ENCODE data around the gene RUNDC1. TPM values are rescaled to one million over a fixed set of nuclear protein-coding genes. Genes with fewer than 3 reads are reported as not detected.

Gene RUNDC1
- total and polyA plus RNA-seq, 2 of the 8 experiments (the other 6 are each of a cell fraction or from before 2014, with no cell fraction given), result 7.9 to 11.9 TPM

GRCh38 chr17:43014020-43014648 is 33.8 kb downstream of the RUNDC1 start:
- CTCF ChIA-PET (ENCODE audit: partially characterized antibody), result interaction anchor here (0.5 to 1.3 kb wide), 5 partner anchors 8 to 257 kb away, joined by 3 read pairs; no protein-coding TSS in a partner anchor
- Histone ChIP-seq H3K23ac (ENCODE audit: insufficient read length) (no peak overlapping the region), H3K23me2 (ENCODE audit: low read depth, low read length) (no peaks in the 10 kb centered on the region; the same call in 1 of the 2 replicates), H3K4me2 (ENCODE audit: insufficient read depth in 1 of 2, low read depth in 2 of 2, low read length in 2 of 2) (no peak overlapping the region), H3K4me3 (ENCODE audit: extremely low read depth in 1 of 4, insufficient read depth in 2 of 4, low read depth in 3 of 4, low read length in 4 of 4) (no peak overlapping the region), H2AK5ac (ENCODE audit: low read depth, low read length) (no peak overlapping the region), H4K91ac (replicated peaks; ENCODE audit: insufficient read length, low read length) (no peak overlapping the region), H3K4ac (replicated peaks; ENCODE audit: insufficient read length, low read depth, low read length) (no peak overlapping the region), H2BK20ac (ENCODE audit: low read length) (no peak overlapping the region), H3K36me3 (ENCODE audit: control insufficient read depth in 2 of 4, insufficient read depth in 4 of 4, low read length in 3 of 4) (peaks cover 6 to 35% (median 12%) of the 10 kb centered on the region in 4 experiments; a peak in 7 of 8 replicates), H3K79me1 (ENCODE audit: low read depth, low read length) (peaks cover 10% of the 10 kb centered on the region; the same call in 1 of the 2 replicates), H4K20me1 (replicated peaks in 1 of 2; ENCODE audit: control insufficient read depth in 1 of 2, insufficient read depth in 2 of 2, low read length in 2 of 2) (peaks cover 12% of the 10 kb centered on the region in 2 experiments), H3K18ac (ENCODE audit: extremely low read depth, low read length) (no peak overlapping the region), H2BK12ac (ENCODE audit: low read depth, low read length) (no peak overlapping the region), H2BK120ac (replicated peaks; ENCODE audit: low read depth, low read length) (no peak overlapping the region), H3K9ac (replicated peaks in 1 of 4; ENCODE audit: extremely low read depth in 1 of 4, low read depth in 3 of 4, low read length in 3 of 4) (no peak overlapping the region), H3K79me2 (ENCODE audit: control insufficient read depth in 1 of 2, insufficient read depth in 2 of 2, low read length in 2 of 2) (peaks cover 0 to 15% of the 10 kb centered on the region in 2 experiments; a peak in 2 of 4 replicates), H2AFZ (ENCODE audit: low read length) (no peak overlapping the region), H3K9me3 (ENCODE audit: insufficient read depth in 2 of 2, low read depth in 1 of 2, low read length in 1 of 2) (no peaks in the 10 kb centered on the region), H4K8ac (ENCODE audit: extremely low read depth, insufficient read depth, low read length) (no peak overlapping the region; the same call in 1 of the 2 replicates), H3K56ac (replicated peaks; ENCODE audit: insufficient read length, low read depth, low read length) (no peak overlapping the region), H4K5ac (ENCODE audit: insufficient read length, low read depth, low read length) (no peak overlapping the region), H3K27ac (ENCODE audit: low read depth, low read length) (no peak overlapping the region), H3K4me1 (replicated peaks in 1 of 4; ENCODE audit: control insufficient read depth in 3 of 4, insufficient read depth in 4 of 4, low read length in 3 of 4) (peaks cover 2 to 9% (median 4%) of the 10 kb centered on the region in 4 experiments; a peak in 6 of 7 replicates), H3K14ac (ENCODE audit: insufficient read length) (no peak overlapping the region), H3K27me3 (replicated peaks in 1 of 4; ENCODE audit: control insufficient read depth in 3 of 4, extremely low read depth in 1 of 4, insufficient read depth in 3 of 4, low read length in 3 of 4) (no peaks in the 10 kb centered on the region), H2BK15ac (ENCODE audit: low read length) (no peak overlapping the region), H2BK5ac (ENCODE audit: low read depth, low read length) (0 out of 2 replicates have a peak overlapping the region, but pooled peaks have one; percentile 44)
- POLR2A ChIA-PET (ENCODE audit: partially characterized antibody), result interaction anchor here (1.0 to 7.5 kb wide), 9 partner anchors 8 to 301 kb away, joined by 3 to 104 read pairs (median 4); partner anchors contain the start of genes IFI35, RPL27, TMEM106A and VAT1
- 92% methylated on average over 12 of the region's 12 CpGs; no CpG with 5 or more reads in 1 of the 2 experiments for WGBS, 2 experiments (ENCODE audit: extremely low coverage in 1 of 2, insufficient coverage in 1 of 2, insufficient read length in 1 of 2, insufficient replicate concordance in 2 of 2, low coverage in 1 of 2, low lambda C conversion rate in 2 of 2, missing lambda C conversion rate in 1 of 2)
- no peak for FAIRE-seq
- no peak for DNase-seq (ENCODE audit: low read depth in 1 of 2, low spot score in 2 of 2)
- TF ChIP-seq POU5F1 (IDR thresholded peaks at IDR 0.05; ENCODE audit: low read depth, low read length) (no peak), USF2 (IDR thresholded peaks at IDR 0.05; ENCODE audit: low read length) (no peak), CBX8 (IDR thresholded peaks at IDR 0.05; ENCODE audit: borderline replicate concordance, low read depth, low read length) (no peak)
